NCI-H2196 (cell line): Measurements from ENCODE around the gene COPA.
"Not testable (repeated sequence)": the region's sequence is repeated elsewhere in the genome, so short reads cannot be mapped to it uniquely, and the experiment has no call there.

Experiments
- DNase-seq: peaks from one replicate; lab custom pipeline; 2025; ENCODE audit not compliant: unreplicated experiment; lab: John Stamatoyannopoulos, UW

Gene COPA

GRCh38 chr1:160342953-160343869 lies at the start of gene COPA, which contains the start of gene NCSTN:
TSS of gene COPA (minus strand) at chr1:160343250. CDS start at chr1:160343170, 80 bp downstream.
TSS of gene NCSTN (plus strand) at chr1:160343383. CDS start at chr1:160343397, 14 bp downstream.
- DNase-seq: peak; percentile 91

GRCh38 chr1:160388406-160388805 lies 45.4 kb upstream of the COPA start:
- not testable (repeated sequence) for DNase-seq

GRCh38 chr1:160384812-160385211 lies 41.8 kb upstream of the COPA start:
- not testable (repeated sequence) for DNase-seq

- DNase-seq: no peak
Measured at GRCh38 chr1:160377585-160378206, 34.6 kb upstream of the COPA start.

GRCh38 chr1:160376525-160377131 lies 33.6 kb upstream of the COPA start:
- DNase-seq: peak; percentile 54

- DNase-seq: no peak
Measured at GRCh38 chr1:160375788-160376524, 32.9 kb upstream of the COPA start.

GRCh38 chr1:160374306-160375110 lies 31.5 kb upstream of the COPA start:
- no peak for DNase-seq

GRCh38 chr1:160373696-160374095 lies 30.6 kb upstream of the COPA start:
- DNase-seq: no peak

- DNase-seq: no peak
Measured at GRCh38 chr1:160371756-160372155, 28.7 kb upstream of the COPA start.

GRCh38 chr1:160371346-160371631 lies 28.2 kb upstream of the COPA start:
- DNase-seq: no peak

GRCh38 chr1:160370561-160371345 lies 27.7 kb upstream of the COPA start:
- no peak for DNase-seq

GRCh38 chr1:160369087-160369486 lies 26.0 kb upstream of the COPA start:
- no peak for DNase-seq

- DNase-seq: no peak
Measured at GRCh38 chr1:160367934-160368923, 25.2 kb upstream of the COPA start.

GRCh38 chr1:160367516-160367900 lies 24.5 kb upstream of the COPA start:
- no peak for DNase-seq

GRCh38 chr1:160366731-160367515 lies 23.9 kb upstream of the COPA start, which contains the start of gene NHLH1:
TSS of gene NHLH1 (plus strand) at chr1:160367071. CDS start at chr1:160370732, 3,661 bp downstream.
- DNase-seq: no peak

- DNase-seq: no peak
Measured at GRCh38 chr1:160365325-160365724, 22.3 kb upstream of the COPA start.

GRCh38 chr1:160363951-160364735 lies 21.1 kb upstream of the COPA start:
- DNase-seq: no peak
